CD4-positive, alpha-beta T cell (primary cell): Measurements from ENCODE around the gene PLAC8L1. TPM values are rescaled to one million over a fixed set of nuclear protein-coding genes. Genes with fewer than 3 reads are reported as not detected.
"Not testable (repeated sequence)": the region's sequence is repeated elsewhere in the genome, so short reads cannot be mapped to it uniquely, and the experiment has no call there.

ENCODE experiments used
- ATAC-seq: fragments of 200-7000 bp; cut with Tn5 transposase; one replicate; pipeline ENCODE4 v1.10.0; 2022; ENCODE audit warnings: mild to moderate bottlenecking; ENCODE audit not compliant: poor library complexity
- CTCF ChIA-PET: fragments of 350-600 bp; sonication (Branson Sonifier 250); formaldehyde crosslinking; loops from one replicate; lab custom pipeline; 2021; ENCODE audit warnings: antibody characterized with exemption, inconsistent platforms; lab: Charles Lee
- POLR2A ChIA-PET: fragments of 350-600 bp; sonication (Branson Sonifier 250); formaldehyde crosslinking; loops from one replicate; lab custom pipeline; 2021; ENCODE audit warnings: antibody characterized with exemption, inconsistent platforms; lab: Charles Lee
- DNase-seq, 14 experiments: peaks; one replicate each; pipeline ENCODE4 v3.0.0-alpha.2; 2013 to 2020; ENCODE audit warnings: mixed read lengths in 2 of 14
- H3K27ac ChIP-seq, 2 donors: one replicate each; pipeline versions ENCODE4 v1.5.1 to v1.7.0; 2013; ENCODE audit warnings: low read length in 2 of 2, low read depth in 1 of 2, mild to moderate bottlenecking in 1 of 2
- H3K27me3 ChIP-seq, 2 experiments: 1 replicate in 1 of 2; 2 replicates in 1 of 2; pipeline versions ENCODE4 v1.6.1 to v1.7.0; 2013; ENCODE audit warnings: low read length in 2 of 2, control low read depth in 1 of 2, mild to moderate bottlenecking in 1 of 2, moderate library complexity in 1 of 2; ENCODE audit not compliant: insufficient read depth in 2 of 2, control insufficient read depth in 1 of 2
- H3K36me3 ChIP-seq: one replicate; pipeline ENCODE4 v1.6.1; 2013; ENCODE audit warnings: low read length, control low read depth; ENCODE audit not compliant: insufficient read depth
- H3K4me1 ChIP-seq: one replicate; pipeline ENCODE4 v1.6.1; 2013; ENCODE audit warnings: low read length, control low read depth; ENCODE audit not compliant: insufficient read depth
- H3K4me3 ChIP-seq: one replicate; pipeline ENCODE4 v1.5.1; 2013; ENCODE audit warnings: mild to moderate bottlenecking, low read length, moderate library complexity
- H3K9me3 ChIP-seq, 2 experiments: 1 replicate in 1 of 2; 2 replicates in 1 of 2; pipeline versions ENCODE4 v1.6.1 to v1.7.0; 2013; ENCODE audit warnings: low read length in 2 of 2, mild to moderate bottlenecking in 2 of 2, control low read depth in 1 of 2, moderate library complexity in 1 of 2; ENCODE audit not compliant: control insufficient read depth in 1 of 2, insufficient read depth in 1 of 2
- H3K27ac Mint-ChIP-seq: one replicate; pipeline ENCODE4 v1.8.0; 2020; ENCODE audit warnings: mixed read lengths
- H3K27me3 Mint-ChIP-seq: one replicate; pipeline ENCODE4 v1.8.0; 2021; ENCODE audit warnings: mixed read lengths
- H3K36me3 Mint-ChIP-seq: one replicate; pipeline ENCODE4 v1.8.0; 2021; ENCODE audit warnings: low read depth, mixed read lengths
- H3K4me1 Mint-ChIP-seq: one replicate; pipeline ENCODE4 v1.8.0; 2021; ENCODE audit warnings: low read depth, mixed read lengths
- H3K4me3 Mint-ChIP-seq: one replicate; pipeline ENCODE4 v1.8.0; 2020; ENCODE audit warnings: mild to moderate bottlenecking, mixed read lengths
- H3K9me3 Mint-ChIP-seq: one replicate; pipeline ENCODE4 v1.8.0; 2020; ENCODE audit warnings: mixed read lengths
- CTCF ChIP-seq: fragments of 200-600 bp; IDR thresholded peaks from one replicate; pipeline ENCODE4 v1.8.0; 2022; ENCODE audit warnings: antibody characterized with exemption, mild to moderate bottlenecking
- intact Hi-C, 2 experiments: fragments of 100-400 bp; cut with DNase I in 1 of 2; cut with micrococcal nuclease in 1 of 2; formaldehyde crosslinking; loops; one replicate each; pipeline versions ENCODE4 v1.15.1 to v1.9.0; 2023 to 2025; cut with DNase I, micrococcal nuclease
- total RNA-seq, 174 experiments: library from RNA in 2 of 174; stranded (reverse) in 2 of 174; gene quantifications; one replicate each; pipeline ENCODE4 v1.2.3 and lab custom pipeline; 2021 to 2026

PLAC8L1 gene
- total RNA-seq, 2 experiments from 2014 or later = 0.56 TPM; not detected in 1

- Histone ChIP-seq H3K27me3 (no peaks in the 10 kb centered on the region), H3K9me3 (no peaks in the 10 kb centered on the region), H3K4me1 (no peaks in the 10 kb centered on the region), H3K4me3 (no peak overlapping the region), H3K36me3 (peaks cover 85% of the 10 kb centered on the region), H3K27ac (no peak overlapping the region)
- no peak for ATAC-seq
- Mint-ChIP-seq H3K27ac (no peak overlapping the region), H3K36me3 (peaks cover 92% of the 10 kb centered on the region), H3K27me3 (no peaks in the 10 kb centered on the region), H3K9me3 (no peaks in the 10 kb centered on the region), H3K4me3 (no peak overlapping the region), H3K4me1 (no peaks in the 10 kb centered on the region)
- POLR2A ChIA-PET = no interaction called here
- intact Hi-C loops = loop anchor here in 1 of 2 experiments (5.0 kb wide), 1 partner anchor 433 kb away; no protein-coding TSS in a partner anchor
- CTCF ChIA-PET = interaction anchor here (0.6 to 1.7 kb wide), 4 partner anchors 11 to 1926 kb away, joined by 3 to 5 read pairs (median 3); no protein-coding TSS in a partner anchor
- DNase-seq = peak in 3 of 14 experiments; percentile 23 to 27 (median 25)
- peak; percentile 54 for TF ChIP-seq CTCF
These were observed 25.2 kb upstream of the PLAC8L1 start for GRCh38 chr5:146130440-146131045.

GRCh38 chr5:146126068-146126467, 20.7 kb upstream of the PLAC8L1 start:
- Histone ChIP-seq H3K36me3 (peaks cover 90% of the 10 kb centered on the region), H3K27me3 (no peaks in the 10 kb centered on the region), H3K4me3 (no peak overlapping the region), H3K4me1 (no peaks in the 10 kb centered on the region), H3K27ac (no peak overlapping the region), H3K9me3 (no peaks in the 10 kb centered on the region)
- Mint-ChIP-seq H3K4me1 (no peaks in the 10 kb centered on the region), H3K36me3 (peaks cover 99% of the 10 kb centered on the region), H3K27me3 (no peaks in the 10 kb centered on the region), H3K4me3 (no peak overlapping the region), H3K27ac (no peak overlapping the region), H3K9me3 (no peaks in the 10 kb centered on the region)
- ChIA-PET POLR2A (no interaction called here), CTCF (interaction anchor here (0.5 kb wide), 1 partner anchor 24 kb away, joined by 4 read pairs; no protein-coding TSS in a partner anchor)
- intact Hi-C loops = loop anchor here in 1 of 2 experiments (5.0 kb wide), 1 partner anchor 1924 kb away; no protein-coding TSS in a partner anchor
- TF ChIP-seq CTCF = no peak
- DNase-seq (no peak), ATAC-seq (no peak)

- Histone ChIP-seq H3K27ac (no peak overlapping the region), H3K9me3 (no peaks in the 10 kb centered on the region), H3K4me3 (no peak overlapping the region), H3K36me3 (peaks cover 99% of the 10 kb centered on the region), H3K4me1 (no peaks in the 10 kb centered on the region), H3K27me3 (no peaks in the 10 kb centered on the region)
- Mint-ChIP-seq H3K4me1 (no peaks in the 10 kb centered on the region), H3K36me3 (peaks cover 100% of the 10 kb centered on the region), H3K27me3 (no peaks in the 10 kb centered on the region), H3K4me3 (no peak overlapping the region), H3K9me3 (no peaks in the 10 kb centered on the region), H3K27ac (no peak overlapping the region)
- DNase-seq = no peak
- intact Hi-C loops = no loop called here
- ATAC-seq = no peak
- TF ChIP-seq CTCF = no peak
- POLR2A ChIA-PET = no interaction called here
- CTCF ChIA-PET = no interaction called here
These were observed 19.2 kb upstream of the PLAC8L1 start for GRCh38 chr5:146124580-146124979.

- H3K36me3 Mint-ChIP-seq = peaks cover 100% of the 10 kb centered on the region
- ATAC-seq, H3K27ac ChIP-seq, DNase-seq, H3K27me3 Mint-ChIP-seq, H3K9me3 Mint-ChIP-seq, H3K4me1 ChIP-seq, intact Hi-C loops, CTCF ChIA-PET, H3K4me3 Mint-ChIP-seq, H3K9me3 ChIP-seq, H3K4me1 Mint-ChIP-seq, H3K4me3 ChIP-seq, H3K27ac Mint-ChIP-seq, H3K27me3 ChIP-seq: not testable (repeated sequence)
- POLR2A ChIA-PET = interaction anchor here (0.9 kb wide), 1 partner anchor 82 kb away, joined by 3 read pairs; the partner anchor contains the start of gene RBM27
- H3K36me3 ChIP-seq = peaks cover 93% of the 10 kb centered on the region
These were observed 16.1 kb upstream of the PLAC8L1 start for GRCh38 chr5:146121451-146121850.
